Measurements from ENCODE around the gene PLRG1.
"Not testable (repeated sequence)": the region's sequence is repeated elsewhere in the genome, so short reads cannot be mapped to it uniquely, and the experiment has no call there.

PLRG1 gene

GRCh38 chr4:154549894-154550790, at the start of gene PLRG1:
PLRG1 (minus strand) TSS chr4:154550400; CDS start chr4:154550308, 92 bp downstream.
- H3K36me3 ChIP-seq (replicated peaks) = peaks cover 17% of the 10 kb centered on the region
- in situ Hi-C loops (cut with HindIII; ENCODE audit: low pct_ligation_motif_present, low sequenced_read_pairs) = no loop called here
- peak within 1 kb of the TSS; percentile 88 for H3K4me3 ChIP-seq (ENCODE audit: low read depth, low read length)
- peak; percentile 29 for TF ChIP-seq CTCF (IDR thresholded peaks at IDR 0.05; ENCODE audit: low read depth, low read length, missing control alignments)
- peak; percentile 94 for DNase-seq
- no peaks in the 10 kb centered on the region for H3K27me3 ChIP-seq (replicated peaks)
- H3K27ac ChIP-seq = peak within 1 kb of the TSS; percentile 33

DNA sequence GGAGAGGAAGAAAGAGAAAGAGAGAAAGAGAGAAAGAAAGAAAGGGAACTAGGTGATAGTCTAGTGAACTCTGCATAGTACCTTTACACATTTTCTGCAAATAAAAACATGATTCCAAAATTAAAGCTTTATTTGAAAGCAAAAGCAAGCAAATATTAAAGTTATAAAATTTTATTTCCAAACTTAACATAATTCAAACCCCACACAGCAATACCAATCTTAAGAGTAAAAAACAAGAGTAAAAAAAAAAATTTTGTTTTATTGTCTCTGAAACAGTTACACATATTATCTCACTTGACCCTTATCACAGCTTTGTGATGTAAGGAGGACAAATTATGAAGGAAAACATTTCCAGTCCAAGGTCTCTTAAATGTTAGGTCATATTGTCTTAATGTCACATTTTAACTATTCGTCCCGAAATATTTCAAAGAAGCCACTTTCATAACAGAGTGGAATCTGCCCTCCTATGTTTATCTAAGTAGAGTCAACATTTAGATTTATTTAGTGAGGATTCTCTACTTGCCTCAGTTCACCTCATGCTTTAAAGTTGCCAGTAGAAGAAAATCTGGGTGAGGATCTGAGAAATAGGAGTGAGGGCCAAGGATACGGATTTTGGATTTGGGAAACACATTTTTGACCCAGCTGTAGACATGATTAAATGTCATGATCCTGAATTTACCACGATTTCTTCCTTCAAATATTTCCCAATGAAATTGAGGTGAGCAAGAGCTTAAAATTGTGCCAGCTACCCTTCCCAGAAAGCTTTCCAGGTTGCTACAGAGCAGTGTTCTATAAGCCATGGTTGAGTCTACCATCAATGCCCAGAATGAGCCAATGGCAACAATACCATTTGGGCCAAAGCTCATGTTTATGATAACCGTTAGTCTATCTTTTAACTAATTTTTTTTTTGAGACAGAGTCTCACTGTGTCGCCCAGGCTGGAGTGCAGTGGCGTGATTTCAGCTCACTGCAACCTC, 47.9 kb upstream of the PLRG1 start:
- no peak overlapping the region for H3K27ac ChIP-seq
- DNase-seq = no peak
- no peaks in the 10 kb centered on the region for H3K27me3 ChIP-seq (replicated peaks)
- no peak overlapping the region for H3K4me3 ChIP-seq (ENCODE audit: low read depth, low read length)
- no peak for TF ChIP-seq CTCF (IDR thresholded peaks at IDR 0.05; ENCODE audit: low read depth, low read length, missing control alignments)
- in situ Hi-C loops (cut with HindIII; ENCODE audit: low pct_ligation_motif_present, low sequenced_read_pairs) = no loop called here
- no peaks in the 10 kb centered on the region for H3K36me3 ChIP-seq (replicated peaks)

DNA sequence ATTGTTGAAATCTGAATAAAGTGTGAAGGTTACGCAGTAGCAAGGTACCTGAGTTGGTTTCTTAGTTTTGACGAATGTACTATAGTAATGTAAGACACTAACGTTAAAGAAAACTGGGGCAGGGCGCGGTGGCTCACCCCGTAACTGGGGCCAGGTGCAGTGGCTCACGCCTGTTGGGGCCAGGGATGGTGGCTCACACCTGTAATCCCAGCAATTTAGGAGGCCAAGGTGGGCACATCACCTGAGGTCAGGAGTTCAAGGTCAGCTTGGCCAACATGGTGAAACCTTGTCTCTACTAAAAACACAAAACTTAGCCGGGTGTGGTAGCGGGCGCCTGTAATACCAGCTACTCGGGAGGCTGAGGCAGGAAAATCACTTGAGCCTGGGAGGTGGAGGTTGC, 47.1 kb upstream of the PLRG1 start:
- in situ Hi-C loops (cut with HindIII; ENCODE audit: low pct_ligation_motif_present, low sequenced_read_pairs); H3K4me3 ChIP-seq (ENCODE audit: low read depth, low read length); H3K36me3 ChIP-seq (replicated peaks); DNase-seq; H3K27me3 ChIP-seq (replicated peaks); H3K27ac ChIP-seq: not testable (repeated sequence)

DNA sequence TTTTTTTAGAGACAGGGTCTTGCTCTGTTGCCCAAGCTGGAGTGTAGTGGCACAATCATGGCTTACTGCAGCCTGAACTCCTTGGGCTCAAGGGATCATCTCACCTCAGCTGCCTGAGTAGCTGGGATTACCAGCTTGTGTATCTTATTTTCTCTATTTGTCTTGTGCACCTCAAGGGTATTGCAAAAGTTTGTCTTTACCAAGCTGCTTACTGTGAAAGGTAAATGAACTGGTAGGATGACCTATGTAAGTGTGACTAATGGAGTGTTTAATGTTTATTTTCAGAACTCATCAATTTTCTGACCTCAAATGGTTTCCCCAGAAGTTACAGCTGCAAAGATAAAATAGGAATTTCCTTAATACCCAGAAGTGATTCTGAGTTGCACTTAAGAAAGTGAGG, 45.6 kb upstream of the PLRG1 start:
- in situ Hi-C loops (cut with HindIII; ENCODE audit: low pct_ligation_motif_present, low sequenced_read_pairs) = no loop called here
- no peaks in the 10 kb centered on the region for H3K27me3 ChIP-seq (replicated peaks)
- DNase-seq = no peak
- TF ChIP-seq CTCF (IDR thresholded peaks at IDR 0.05; ENCODE audit: low read depth, low read length, missing control alignments) = no peak
- H3K4me3 ChIP-seq (ENCODE audit: low read depth, low read length) = no peak overlapping the region
- H3K36me3 ChIP-seq (replicated peaks) = no peaks in the 10 kb centered on the region
- H3K27ac ChIP-seq = no peak overlapping the region

DNA sequence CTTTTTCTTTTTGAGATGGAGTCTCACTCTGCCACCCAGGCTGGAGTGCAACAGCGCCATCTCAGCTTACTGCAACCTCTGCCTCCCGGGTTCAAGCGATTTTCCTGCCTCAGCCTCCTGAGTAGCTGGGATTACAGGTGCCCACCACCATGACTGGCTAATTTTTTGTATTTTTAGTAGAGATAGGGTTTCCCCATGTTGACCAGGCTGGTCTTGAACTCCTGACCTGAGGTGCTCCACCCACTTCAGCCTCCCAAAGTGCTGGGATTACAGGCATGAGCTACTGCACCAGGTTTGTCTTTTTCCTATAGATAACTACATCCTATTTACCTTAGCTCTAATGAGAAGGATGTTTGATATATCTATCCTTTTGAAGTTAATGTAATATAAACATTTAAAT, 44.1 kb upstream of the PLRG1 start:
- DNase-seq; in situ Hi-C loops (cut with HindIII; ENCODE audit: low pct_ligation_motif_present, low sequenced_read_pairs); H3K27me3 ChIP-seq (replicated peaks); H3K36me3 ChIP-seq (replicated peaks); H3K4me3 ChIP-seq (ENCODE audit: low read depth, low read length); H3K27ac ChIP-seq: not testable (repeated sequence)

GRCh38 chr4:154593868-154594267, 43.7 kb upstream of the PLRG1 start:
- no peak for TF ChIP-seq CTCF (IDR thresholded peaks at IDR 0.05; ENCODE audit: low read depth, low read length, missing control alignments)
- no peak for DNase-seq
- Histone ChIP-seq H3K4me3 (ENCODE audit: low read depth, low read length) (no peak overlapping the region), H3K27ac (no peak overlapping the region), H3K27me3 (replicated peaks) (no peaks in the 10 kb centered on the region), H3K36me3 (replicated peaks) (no peaks in the 10 kb centered on the region)
- in situ Hi-C loops (cut with HindIII; ENCODE audit: low pct_ligation_motif_present, low sequenced_read_pairs) = no loop called here

All from brain microvascular endothelial cell (primary cell).